ENCODE data around the gene CRHBP. TPM values are rescaled to one million over a fixed set of nuclear protein-coding genes. Genes with fewer than 3 reads are reported as not detected.

CRHBP gene
- total RNA-seq, 1 donor from 2014 or later = 0.51 TPM

DNA sequence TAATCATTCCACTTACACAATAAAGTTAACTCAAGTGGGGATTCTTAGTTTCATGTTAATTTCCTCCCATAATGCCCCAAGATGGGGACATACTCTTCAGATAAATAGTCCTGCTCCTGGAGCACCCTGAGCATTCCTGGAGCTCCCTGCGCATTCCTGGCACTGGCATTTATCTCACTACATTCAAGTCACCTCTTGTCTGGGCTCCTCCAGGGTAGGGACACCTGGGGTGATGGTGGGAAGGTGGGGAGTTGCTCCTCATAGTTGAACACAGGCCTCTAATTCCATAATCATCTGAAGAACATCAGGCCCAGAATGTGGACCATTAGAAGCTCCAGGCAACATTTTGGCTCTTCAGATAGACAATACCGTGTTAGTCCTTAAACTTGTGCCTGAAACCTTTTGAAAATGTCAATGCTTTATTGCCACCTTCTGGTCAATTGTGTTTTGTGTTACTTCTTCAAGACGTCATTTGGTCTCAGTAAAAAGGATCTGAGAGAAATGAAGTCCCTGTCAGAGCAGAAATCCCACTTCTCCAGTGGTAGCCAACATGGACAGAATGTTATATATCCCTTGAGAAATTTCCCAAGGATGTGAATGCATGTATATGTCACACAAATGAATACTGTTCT, 63.2 kb downstream of the CRHBP start:
- Histone ChIP-seq H3K27me3 (peaks cover 4% of the 10 kb centered on the region), H3F3A (ENCODE audit: low read depth) (no peaks in the 10 kb centered on the region), H3K9me3 (ENCODE audit: low read depth) (no peaks in the 10 kb centered on the region), H3K27ac (no peak overlapping the region), H3K79me2 (ENCODE audit: low read depth) (no peaks in the 10 kb centered on the region), H2AFZ (replicated peaks) (no peak overlapping the region), H3K4me2 (no peak overlapping the region), H3K9ac (no peak overlapping the region), H3K4me3 (no peak overlapping the region), H4K20me1 (ENCODE audit: low read depth) (no peaks in the 10 kb centered on the region), H3K36me3 (no peaks in the 10 kb centered on the region), H3K4me1 (no peaks in the 10 kb centered on the region)
- Mint-ChIP-seq H3K27ac (no peak overlapping the region), H3K9me3 (no peaks in the 10 kb centered on the region), H3K27me3 (ENCODE audit: insufficient read depth, low read depth) (no peaks in the 10 kb centered on the region), H3K36me3 (no peaks in the 10 kb centered on the region), H3K4me3 (no peak overlapping the region), H3K4me1 (no peaks in the 10 kb centered on the region)
- peak; percentile 45 for DNase-seq (ENCODE audit: low spot score)
- TF ChIP-seq EZH2phosphoT487 (IDR thresholded peaks at IDR 0.05) = no peak
- TF ChIP-seq, protein P1, sequence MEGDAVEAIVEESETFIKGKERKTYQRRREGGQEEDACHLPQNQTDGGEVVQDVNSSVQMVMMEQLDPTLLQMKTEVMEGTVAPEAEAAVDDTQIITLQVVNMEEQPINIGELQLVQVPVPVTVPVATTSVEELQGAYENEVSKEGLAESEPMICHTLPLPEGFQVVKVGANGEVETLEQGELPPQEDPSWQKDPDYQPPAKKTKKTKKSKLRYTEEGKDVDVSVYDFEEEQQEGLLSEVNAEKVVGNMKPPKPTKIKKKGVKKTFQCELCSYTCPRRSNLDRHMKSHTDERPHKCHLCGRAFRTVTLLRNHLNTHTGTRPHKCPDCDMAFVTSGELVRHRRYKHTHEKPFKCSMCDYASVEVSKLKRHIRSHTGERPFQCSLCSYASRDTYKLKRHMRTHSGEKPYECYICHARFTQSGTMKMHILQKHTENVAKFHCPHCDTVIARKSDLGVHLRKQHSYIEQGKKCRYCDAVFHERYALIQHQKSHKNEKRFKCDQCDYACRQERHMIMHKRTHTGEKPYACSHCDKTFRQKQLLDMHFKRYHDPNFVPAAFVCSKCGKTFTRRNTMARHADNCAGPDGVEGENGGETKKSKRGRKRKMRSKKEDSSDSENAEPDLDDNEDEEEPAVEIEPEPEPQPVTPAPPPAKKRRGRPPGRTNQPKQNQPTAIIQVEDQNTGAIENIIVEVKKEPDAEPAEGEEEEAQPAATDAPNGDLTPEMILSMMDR (IDR thresholded peaks at IDR 0.05) = peak; percentile 56

DNA sequence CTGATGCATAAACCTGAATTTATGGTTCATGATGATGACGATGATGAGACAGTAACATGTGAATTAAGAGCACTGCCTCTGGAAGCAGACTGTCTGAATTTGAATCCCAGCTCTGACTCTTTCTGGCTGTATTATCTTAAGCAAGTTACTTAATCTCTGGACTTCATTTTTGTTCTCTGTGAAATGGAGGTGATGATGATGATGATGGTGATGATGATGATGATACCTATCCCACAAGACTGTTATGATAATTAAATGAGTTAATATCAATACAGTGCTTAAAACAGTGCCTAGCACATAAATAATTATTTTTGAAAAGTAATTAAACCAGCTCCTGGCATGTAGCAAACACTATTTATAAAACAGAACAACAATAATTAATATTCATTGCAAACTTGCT, 64.1 kb downstream of the CRHBP start:
- no peaks in the 10 kb centered on the region for H4K20me1 ChIP-seq (ENCODE audit: low read depth)
- H3K36me3 Mint-ChIP-seq = no peaks in the 10 kb centered on the region
- no peaks in the 10 kb centered on the region for H3K79me2 ChIP-seq (ENCODE audit: low read depth)
- no peaks in the 10 kb centered on the region for H3K36me3 ChIP-seq
- H3K4me3 Mint-ChIP-seq = no peak overlapping the region
- no peak overlapping the region for H3K4me3 ChIP-seq
- no peak overlapping the region for H3K9ac ChIP-seq
- H3K27me3 Mint-ChIP-seq (ENCODE audit: insufficient read depth, low read depth) = no peaks in the 10 kb centered on the region
- peaks cover 4% of the 10 kb centered on the region for H3K27me3 ChIP-seq
- H3K4me1 ChIP-seq = no peaks in the 10 kb centered on the region
- TF ChIP-seq, protein P1 (IDR thresholded peaks at IDR 0.05) = no peak
- TF ChIP-seq EZH2phosphoT487 (IDR thresholded peaks at IDR 0.05) (no peak), EZH2 (IDR thresholded peaks at IDR 0.05) (no peak)
- H3F3A ChIP-seq (ENCODE audit: low read depth) = no peaks in the 10 kb centered on the region
- H3K4me2 ChIP-seq = no peak overlapping the region
- no peak overlapping the region for H2AFZ ChIP-seq (replicated peaks)
- H3K27ac ChIP-seq = no peak overlapping the region
- H3K4me1 Mint-ChIP-seq = no peaks in the 10 kb centered on the region
- DNase-seq (ENCODE audit: low spot score) = no peak
- H3K9me3 ChIP-seq (ENCODE audit: low read depth) = no peaks in the 10 kb centered on the region
- H3K9me3 Mint-ChIP-seq = no peaks in the 10 kb centered on the region
- H3K27ac Mint-ChIP-seq = no peak overlapping the region

DNA sequence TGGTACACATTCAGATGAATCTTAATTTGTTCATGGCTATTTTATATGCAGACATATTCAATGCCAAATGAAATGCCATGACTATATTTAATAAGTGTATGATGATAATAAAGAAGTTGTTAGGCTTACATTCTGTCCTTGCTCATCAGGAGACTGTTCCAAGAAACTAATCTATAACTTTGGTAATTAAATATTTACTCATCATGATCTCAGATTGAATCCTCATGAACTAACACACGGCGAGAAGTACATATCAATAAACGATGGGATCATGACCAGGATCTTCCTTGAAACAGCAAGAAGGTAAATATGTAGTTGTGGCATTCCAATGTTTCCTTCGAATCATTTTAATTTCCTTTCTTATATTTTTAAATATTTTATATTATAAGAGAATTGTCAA, 64.8 kb downstream of the CRHBP start:
- TF ChIP-seq, protein P1 (IDR thresholded peaks at IDR 0.05) = no peak
- TF ChIP-seq EZH2 (IDR thresholded peaks at IDR 0.05) (no peak), EZH2phosphoT487 (IDR thresholded peaks at IDR 0.05) (no peak)

More for the DNA sequence above, 64.8 kb downstream of the CRHBP start:
- Histone ChIP-seq H3K36me3 (no peaks in the 10 kb centered on the region), H3K9ac (no peak overlapping the region), H3K4me1 (no peaks in the 10 kb centered on the region), H3K4me3 (no peak overlapping the region), H3K9me3 (ENCODE audit: low read depth) (no peaks in the 10 kb centered on the region), H3K27me3 (peaks cover 4% of the 10 kb centered on the region), H3K4me2 (no peak overlapping the region), H3K79me2 (ENCODE audit: low read depth) (no peaks in the 10 kb centered on the region), H3F3A (ENCODE audit: low read depth) (no peaks in the 10 kb centered on the region), H2AFZ (replicated peaks) (no peak overlapping the region), H3K27ac (no peak overlapping the region), H4K20me1 (ENCODE audit: low read depth) (no peaks in the 10 kb centered on the region)
- Mint-ChIP-seq H3K36me3 (no peaks in the 10 kb centered on the region), H3K27ac (no peak overlapping the region), H3K9me3 (peaks cover 2% of the 10 kb centered on the region), H3K4me1 (no peaks in the 10 kb centered on the region), H3K4me3 (no peak overlapping the region), H3K27me3 (ENCODE audit: insufficient read depth, low read depth) (no peaks in the 10 kb centered on the region)
- no peak for DNase-seq (ENCODE audit: low spot score)

Small RNA genes within 50 kb of the gene (small RNA-seq; reads per million reads assigned to genes)
- not detected for gene RNU6ATAC36P

Other genes starting within 250 kb of the CRHBP start
- 48.5 and 53.8 TPM in 2 replicates for gene F2R, start 236.9 kb upstream of the CRHBP start, total RNA-seq (ENCODE audit: low replicate concordance)
- gene F2RL1, start 134.0 kb upstream of the CRHBP start, total RNA-seq (ENCODE audit: low replicate concordance) = 9.3 and 10.6 TPM in 2 replicates
- gene S100Z, start 103.0 kb upstream of the CRHBP start, total RNA-seq (ENCODE audit: low replicate concordance) = not detected in 2 replicates
- gene AGGF1, start 77.4 kb downstream of the CRHBP start, total RNA-seq (ENCODE audit: low replicate concordance) = 33.1 and 35.1 TPM in 2 replicates
- gene ZBED3, start 134.2 kb downstream of the CRHBP start, total RNA-seq (ENCODE audit: low replicate concordance) = 0.36 and 1.2 TPM in 2 replicates